Measurements from ENCODE around the gene TUBA3E.
"Not testable (repeated sequence)": the region's sequence is repeated elsewhere in the genome, so short reads cannot be mapped to it uniquely, and the experiment has no call there.

The TUBA3E gene

DNA sequence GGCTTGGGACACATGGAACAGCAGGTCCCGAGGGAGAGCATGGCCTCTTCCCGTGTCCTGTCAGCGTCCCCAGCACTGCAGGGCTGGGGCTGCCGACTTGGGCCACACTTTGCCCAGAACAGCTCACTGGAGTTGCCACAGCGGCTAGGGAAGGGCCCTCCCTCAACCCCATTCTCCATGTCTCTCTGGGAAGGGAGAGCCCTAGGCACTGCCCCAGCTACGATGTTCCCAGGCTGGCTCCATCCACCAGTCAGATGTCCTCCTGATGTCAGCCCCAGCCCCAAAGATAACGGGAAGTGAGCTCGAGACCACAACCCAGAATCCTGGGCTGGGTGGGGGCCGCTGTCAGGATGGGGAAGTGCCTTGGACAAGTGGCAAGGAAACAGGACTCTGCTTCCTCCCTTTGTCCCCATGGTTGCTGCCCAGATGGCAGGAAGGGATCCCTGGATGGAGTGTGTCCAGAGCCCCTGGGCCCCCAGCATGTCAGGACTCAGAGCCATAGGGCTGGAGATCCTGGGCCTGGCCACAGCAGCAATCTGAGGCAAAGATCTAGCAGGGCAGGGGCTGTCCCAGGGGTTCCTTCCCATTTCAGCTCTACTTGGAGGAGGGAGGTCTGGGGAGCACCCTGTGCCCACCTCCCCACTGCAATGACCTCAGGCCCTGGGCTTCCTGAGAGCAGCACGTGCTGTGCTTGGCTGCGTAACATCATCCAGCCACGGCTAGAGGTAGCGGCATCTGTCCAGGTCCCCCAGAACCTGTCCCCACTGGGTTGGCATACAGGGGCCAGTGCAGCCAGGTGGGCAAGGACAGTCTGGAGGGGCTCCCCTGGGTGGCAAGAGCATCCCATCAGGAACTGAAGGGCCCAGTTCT is 55.6 kb downstream of the TUBA3E start:
- not testable (repeated sequence) for DNase-seq

All from kidney glomerular epithelial cell (primary cell).